Glomerular visceral epithelial cell (primary cell): ENCODE measurements around the gene KLF16.

ENCODE experiments used
- DNase-seq: peaks from one replicate; pipeline ENCODE4 v3.0.0-alpha.2; 2016; ENCODE audit errors: extremely low spot score

KLF16 gene

GRCh38 chr19:1843116-1843515 lies 20.3 kb downstream of the KLF16 start:
- no peak for DNase-seq

GRCh38 chr19:1841209-1841924 lies 22.0 kb downstream of the KLF16 start:
- no peak for DNase-seq

GRCh38 chr19:1840541-1841115 lies 22.8 kb downstream of the KLF16 start:
- no peak for DNase-seq

- DNase-seq, result no peak
These were observed 23.5 kb downstream of the KLF16 start for GRCh38 chr19:1839658-1840540.

- DNase-seq, result peak; percentile 44
These were observed 25.7 kb downstream of the KLF16 start for GRCh38 chr19:1837625-1838105.

GRCh38 chr19:1837222-1837565 lies 26.2 kb downstream of the KLF16 start:
- DNase-seq, result no peak

GRCh38 chr19:1836458-1837221 lies 26.7 kb downstream of the KLF16 start:
- DNase-seq, result no peak

- DNase-seq, result no peak
These were observed 29.8 kb downstream of the KLF16 start for GRCh38 chr19:1833540-1833939.

- no peak for DNase-seq
These were observed 31.2 kb downstream of the KLF16 start for GRCh38 chr19:1832046-1832663.

- no peak for DNase-seq
These were observed 32.4 kb downstream of the KLF16 start for GRCh38 chr19:1830978-1831377.

GRCh38 chr19:1830568-1830967 lies 32.8 kb downstream of the KLF16 start:
- DNase-seq, result no peak

GRCh38 chr19:1829958-1830357 lies 33.4 kb downstream of the KLF16 start:
- DNase-seq, result no peak

- DNase-seq, result no peak
These were observed 34.8 kb downstream of the KLF16 start for GRCh38 chr19:1828279-1829238.

GRCh38 chr19:1827566-1828278 lies 35.7 kb downstream of the KLF16 start:
- DNase-seq, result no peak

- peak; percentile 83 for DNase-seq
These were observed 36.5 kb downstream of the KLF16 start for GRCh38 chr19:1826557-1827521.

- DNase-seq, result peak; percentile 85
These were observed 37.3 kb downstream of the KLF16 start for GRCh38 chr19:1825909-1826556.

GRCh38 chr19:1824252-1824622 lies 39.1 kb downstream of the KLF16 start:
- DNase-seq, result no peak
